Measurements from ENCODE around the gene RBM8A. TPM values are rescaled to one million over a fixed set of nuclear protein-coding genes. Genes with fewer than 3 reads are reported as not detected.

The RBM8A gene
- polyA plus RNA-seq, 2 of the 4 experiments (the other 2 are of a cell fraction), result 240 to 281 TPM

DNA sequence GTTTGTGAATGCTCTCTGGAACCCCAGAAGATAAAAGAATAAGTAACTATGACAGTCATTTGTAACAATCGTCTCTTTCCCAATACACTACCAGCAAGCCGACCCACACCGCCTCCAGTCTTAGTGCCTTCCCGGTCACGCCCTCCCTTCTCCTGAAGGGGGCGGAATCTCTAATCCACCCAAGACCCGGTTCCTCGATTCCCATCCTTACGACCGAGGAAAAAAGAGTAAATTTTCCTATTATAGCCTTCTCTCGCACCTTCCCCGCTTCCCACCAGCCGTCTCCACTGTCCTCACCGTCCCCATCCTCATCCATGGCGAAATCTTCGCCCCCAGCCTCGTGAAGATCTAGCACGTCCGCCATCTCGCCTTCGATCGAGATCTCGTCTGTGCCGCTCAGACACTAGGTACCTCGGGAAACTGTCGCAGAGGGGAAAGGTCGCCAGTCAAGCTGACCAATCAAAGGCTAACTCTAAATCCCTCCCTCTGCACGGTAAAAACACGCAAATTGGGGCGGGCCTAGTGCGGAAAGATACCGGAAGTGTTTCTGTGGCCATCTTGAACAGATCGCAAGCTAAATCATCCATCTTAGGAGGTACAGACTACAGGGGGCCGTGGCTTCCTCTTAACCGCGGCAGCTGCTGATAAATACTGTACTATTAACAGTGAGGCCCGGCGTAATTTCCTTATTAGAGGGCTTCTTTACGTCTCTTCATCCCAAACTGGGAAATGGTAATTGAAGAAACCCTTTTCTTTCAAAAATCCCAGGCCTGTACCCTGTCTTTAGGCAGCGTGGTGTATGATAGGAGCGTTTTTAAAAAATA, at the start of gene RBM8A (continued):
- TF ChIP-seq TP53 (CRISPR knock-in tag; IDR thresholded peaks at IDR 0.05) (0 out of 2 replicates have a peak, but pooled peaks have one; percentile 43), ZSCAN20 (CRISPR knock-in tag; IDR thresholded peaks at IDR 0.05) (no peak), RCOR1 (IDR thresholded peaks at IDR 0.05; ENCODE audit: low read depth, low read length) (no peak), EHMT2 (IDR thresholded peaks at IDR 0.05; ENCODE audit: low read depth) (no peak), ELK1 (IDR thresholded peaks at IDR 0.05; ENCODE audit: low read depth, low read length) (no peak), GATA3 (IDR thresholded peaks at IDR 0.05; ENCODE audit: borderline replicate concordance) (0 out of 2 replicates have a peak, but pooled peaks have one; percentile 18), FOXS1 (CRISPR knock-in tag; IDR thresholded peaks at IDR 0.05) (no peak), HOXB5 (CRISPR knock-in tag; IDR thresholded peaks at IDR 0.05) (0 out of 2 replicates have a peak, but pooled peaks have one; percentile 23), MYC (IDR thresholded peaks at IDR 0.05; ENCODE audit: borderline replicate concordance, low read length) (peak; percentile 50; the same call in 1 of the 2 replicates), NR3C1 (IDR thresholded peaks at IDR 0.05) (no peak), KDM1A (IDR thresholded peaks at IDR 0.05; ENCODE audit: low read depth) (no peak), POLR2AphosphoS2 (conservative IDR thresholded peaks at IDR 0.05; ENCODE audit: low read length) (no peak), ZFP36 (IDR thresholded peaks at IDR 0.05; ENCODE audit: borderline replicate concordance, partially characterized antibody) (no peak), BCL3 (IDR thresholded peaks at IDR 0.05) (peak; percentile 95), ZC3H11A (IDR thresholded peaks at IDR 0.05) (no peak), PHF8 (IDR thresholded peaks at IDR 0.05; ENCODE audit: borderline replicate concordance, low read depth) (peak; percentile 98), KDM5A (IDR thresholded peaks at IDR 0.05) (peak; percentile 93), SREBF2 (IDR thresholded peaks at IDR 0.05) (no peak), CTCF (IDR thresholded peaks at IDR 0.05) (peak; percentile 60), RAD21 (conservative IDR thresholded peaks at IDR 0.05 in 1 of 2, IDR thresholded peaks at IDR 0.05 in 1 of 2) (peak; percentile 15 to 20; a peak in 1 of 5 replicates), EHF (CRISPR knock-in tag; IDR thresholded peaks at IDR 0.05) (no peak), BHLHE40 (IDR thresholded peaks at IDR 0.05; ENCODE audit: low read depth, low read length) (no peak), RNF2 (IDR thresholded peaks at IDR 0.05; ENCODE audit: borderline replicate concordance, low read depth) (no peak), CHD4 (IDR thresholded peaks at IDR 0.05; ENCODE audit: borderline replicate concordance) (no peak)
- TF ChIP-seq, protein P1, sequence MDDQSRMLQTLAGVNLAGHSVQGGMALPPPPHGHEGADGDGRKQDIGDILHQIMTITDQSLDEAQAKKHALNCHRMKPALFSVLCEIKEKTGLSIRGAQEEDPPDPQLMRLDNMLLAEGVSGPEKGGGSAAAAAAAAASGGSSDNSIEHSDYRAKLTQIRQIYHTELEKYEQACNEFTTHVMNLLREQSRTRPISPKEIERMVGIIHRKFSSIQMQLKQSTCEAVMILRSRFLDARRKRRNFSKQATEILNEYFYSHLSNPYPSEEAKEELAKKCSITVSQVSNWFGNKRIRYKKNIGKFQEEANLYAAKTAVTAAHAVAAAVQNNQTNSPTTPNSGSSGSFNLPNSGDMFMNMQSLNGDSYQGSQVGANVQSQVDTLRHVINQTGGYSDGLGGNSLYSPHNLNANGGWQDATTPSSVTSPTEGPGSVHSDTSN (IDR thresholded peaks at IDR 0.05), result no peak

Measured in A549 (cell line).